Measurements from ENCODE around the gene DAPK3.
"Not testable (repeated sequence)": the region's sequence is repeated elsewhere in the genome, so short reads cannot be mapped to it uniquely, and the experiment has no call there.

The DAPK3 gene

DNA sequence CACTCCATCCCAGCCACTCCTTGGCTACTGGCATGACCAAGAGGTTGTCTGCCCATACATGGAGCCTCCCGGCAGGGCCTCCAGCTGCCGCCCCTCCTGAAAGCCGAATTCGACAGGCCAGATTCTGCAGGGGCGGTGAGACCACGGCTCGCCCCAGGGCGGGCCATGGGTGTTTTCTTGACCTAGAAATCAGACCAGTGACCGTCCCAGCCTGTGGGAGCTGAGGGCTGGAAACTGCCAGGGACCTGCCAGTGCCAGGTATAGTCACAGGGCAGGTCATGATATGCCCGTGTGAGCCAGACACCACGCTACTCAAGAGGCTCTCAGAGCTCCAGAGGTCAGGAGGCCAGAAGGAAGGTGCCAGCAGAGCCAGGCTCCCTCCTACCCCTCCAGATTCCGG lies 16.8 kb downstream of the DAPK3 start:
- no peak for DNase-seq (ENCODE audit: low spot score)

DNA sequence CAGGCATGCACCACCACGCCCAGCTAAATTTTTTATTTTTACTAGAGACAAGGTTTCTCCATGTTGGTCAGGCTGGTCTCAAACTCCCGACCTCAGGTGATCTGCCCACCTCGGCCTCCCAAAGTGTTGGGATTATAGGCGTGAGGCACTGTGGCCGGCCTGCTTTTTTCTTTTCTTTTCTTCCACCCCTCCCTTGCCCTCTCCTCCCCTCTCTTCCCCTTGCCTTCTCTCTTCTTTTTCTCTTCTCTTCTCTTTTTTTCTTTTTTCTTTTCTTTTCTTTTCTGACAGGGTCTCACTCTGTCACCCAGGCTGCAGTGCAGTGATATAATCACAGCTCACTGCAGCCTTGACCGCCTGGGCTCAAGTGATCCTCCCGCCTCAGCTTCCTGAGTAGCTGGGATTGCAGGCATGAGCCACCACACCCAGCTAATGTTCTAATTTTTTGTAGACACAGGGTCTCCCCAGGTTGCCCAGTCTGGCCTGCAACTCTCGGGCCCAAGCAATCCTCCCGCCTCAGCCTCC lies 18.1 kb downstream of the DAPK3 start:
- not testable (repeated sequence) for DNase-seq (ENCODE audit: low spot score)

DNA sequence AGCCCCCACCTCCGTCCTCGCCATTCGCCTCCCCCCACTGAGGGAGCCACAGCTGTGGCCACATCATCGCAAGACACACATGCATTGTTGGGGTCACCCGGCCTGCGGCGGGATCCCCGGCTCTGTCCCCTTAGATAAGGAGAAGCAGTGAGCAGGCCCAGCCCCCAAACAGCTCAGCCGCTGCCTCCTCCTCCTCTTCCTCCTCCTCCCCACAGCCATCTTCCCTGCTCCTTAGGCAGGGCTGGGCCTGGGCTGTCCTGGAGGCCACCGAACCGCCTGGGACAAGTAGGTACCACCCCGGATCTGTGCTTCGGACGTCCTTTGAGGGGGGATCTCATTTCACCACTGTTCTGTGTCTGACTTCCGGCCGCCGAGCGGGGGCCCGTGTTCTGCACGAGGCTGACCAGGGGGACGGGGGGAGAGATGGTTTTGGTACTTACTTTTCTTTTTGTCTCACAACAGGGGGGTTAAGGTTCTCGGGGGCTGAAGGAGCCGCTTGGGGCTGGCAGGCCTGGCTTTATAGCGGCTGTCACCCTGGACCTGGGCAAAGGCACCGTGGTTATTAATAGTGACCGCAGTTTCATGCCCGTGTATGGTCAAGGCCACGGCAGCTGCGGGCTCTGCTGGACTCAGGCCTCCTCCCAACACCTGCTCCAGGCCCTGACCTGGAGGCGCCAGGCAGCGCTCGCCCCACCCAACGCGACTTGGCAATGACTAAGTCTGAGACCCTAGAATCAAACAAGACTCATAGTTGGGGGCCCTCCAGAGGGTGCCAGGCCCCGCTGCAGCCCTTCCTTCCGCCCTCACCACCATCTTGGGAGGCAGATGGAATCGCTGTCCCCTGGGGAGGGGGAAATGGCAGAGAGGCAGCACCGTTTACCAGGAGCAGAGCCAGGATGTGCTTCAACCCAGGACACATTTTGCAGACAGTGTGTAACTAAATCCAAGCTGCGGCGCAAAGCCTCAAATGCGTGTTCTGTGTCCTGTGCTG lies 19.7 kb downstream of the DAPK3 start:
- no peak for DNase-seq (ENCODE audit: low spot score)

DNA sequence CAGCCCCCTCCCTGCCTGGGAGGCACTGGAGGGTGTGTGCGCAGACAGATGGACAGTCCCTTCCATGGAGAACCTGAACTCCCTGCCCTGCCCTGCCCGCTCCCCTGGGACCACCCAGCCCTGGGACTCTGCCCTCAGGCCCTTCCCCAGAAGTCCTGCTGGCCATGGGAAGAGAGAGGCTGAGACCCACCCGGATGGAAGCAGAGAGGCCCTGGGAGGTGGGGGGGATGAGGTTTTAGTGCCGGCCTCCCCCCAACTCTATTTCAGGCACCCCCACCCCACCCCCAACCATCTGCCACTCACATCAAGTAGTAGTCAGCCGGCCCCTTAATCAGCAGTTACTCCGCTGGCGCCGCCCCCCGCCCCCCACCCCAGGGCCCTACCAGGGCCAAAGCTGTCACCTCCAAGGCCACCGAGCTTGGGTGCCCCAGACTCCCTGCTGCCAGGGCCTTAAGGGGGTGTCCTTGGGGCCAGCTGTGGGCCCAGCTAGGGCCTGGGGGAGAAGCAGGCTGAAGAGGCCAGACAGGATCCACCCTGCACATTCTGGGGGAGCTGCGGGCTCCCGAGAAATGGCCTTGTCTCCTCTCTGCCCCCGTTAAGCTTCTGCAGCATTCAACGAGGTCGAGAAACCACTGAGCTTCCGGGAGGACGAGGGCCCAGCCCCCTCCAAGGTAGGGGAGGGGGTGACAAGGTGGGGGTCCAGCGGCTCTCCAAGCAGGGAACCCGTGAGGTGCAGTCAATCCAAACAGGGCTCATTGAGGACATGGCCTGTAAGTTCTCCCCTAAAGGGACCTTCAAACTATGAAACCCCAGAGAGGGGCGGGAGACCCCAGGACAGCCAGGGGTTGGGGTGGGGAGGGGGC lies 20.7 kb downstream of the DAPK3 start:
- no peak for DNase-seq (ENCODE audit: low spot score)

DNA sequence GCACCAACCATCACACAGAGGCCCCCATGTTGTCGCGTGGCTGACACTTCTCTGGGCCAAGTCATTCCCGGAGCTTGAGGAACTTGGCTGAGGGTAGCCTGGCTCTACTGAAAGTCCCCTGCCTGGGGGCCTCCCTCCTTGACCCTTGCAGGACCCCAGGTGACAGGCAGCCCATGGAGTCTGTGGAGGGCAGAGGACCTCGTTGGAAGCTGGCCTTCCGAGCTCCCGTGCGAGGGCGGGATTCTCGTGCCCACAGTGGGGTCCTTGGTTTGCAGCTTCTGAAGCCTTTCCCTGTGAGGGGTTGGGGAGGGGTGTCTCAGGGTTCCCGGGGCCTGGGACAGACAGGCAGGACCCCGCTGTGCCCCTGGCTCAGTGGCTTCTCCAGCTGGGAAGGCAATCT lies 21.6 kb downstream of the DAPK3 start:
- no peak for DNase-seq (ENCODE audit: low spot score)

DNA sequence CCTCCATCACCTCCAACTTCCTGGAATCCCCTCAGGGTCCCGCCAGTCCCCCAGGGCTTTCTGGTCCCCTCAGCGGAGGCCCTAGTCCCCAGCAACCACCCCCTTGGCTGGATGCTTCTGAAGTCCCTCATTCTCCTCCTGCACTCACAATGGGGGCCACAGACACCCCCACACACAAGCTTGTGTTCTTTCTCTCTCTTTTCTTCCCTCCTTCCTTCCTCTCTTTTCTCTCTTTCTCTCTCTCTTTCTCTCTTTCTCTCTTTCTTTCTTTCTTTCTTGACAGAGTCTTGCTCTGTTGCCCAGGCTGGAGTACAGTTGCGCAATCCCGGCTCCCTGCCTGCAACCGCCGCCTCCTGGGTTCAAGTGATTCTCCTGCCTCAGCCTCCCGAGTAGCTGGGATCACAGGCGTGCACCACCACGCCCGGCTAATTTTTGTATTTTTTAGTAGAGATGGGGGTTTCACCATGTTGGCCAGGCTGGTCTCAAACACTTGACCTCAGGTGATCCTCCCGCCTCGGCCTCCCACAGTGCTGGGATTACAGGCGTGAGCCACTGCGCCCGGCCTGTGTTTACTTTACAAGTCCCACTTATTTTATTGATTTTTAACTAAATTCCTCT lies 23.5 kb downstream of the DAPK3 start:
- not testable (repeated sequence) for DNase-seq (ENCODE audit: low spot score)

DNA sequence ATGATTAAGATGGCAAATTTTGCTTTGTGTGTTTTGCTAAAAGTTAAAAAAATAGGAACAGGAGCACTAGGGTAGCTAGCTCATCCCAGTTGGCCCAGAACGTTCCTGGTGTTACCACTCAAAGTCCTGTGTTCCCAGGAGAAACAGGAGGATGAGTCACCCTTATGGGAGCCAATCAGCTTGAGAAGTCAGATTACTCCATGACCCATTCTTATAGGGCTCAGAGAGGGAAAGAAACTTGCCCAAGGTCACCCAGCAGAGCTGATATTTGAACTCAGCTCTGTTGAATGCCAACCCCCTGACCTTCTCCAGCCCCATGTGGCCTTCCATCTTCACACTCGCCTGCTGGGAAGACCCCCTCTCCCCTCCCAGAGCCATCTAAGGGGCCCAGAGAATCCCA lies 25.1 kb downstream of the DAPK3 start:
- DNase-seq (ENCODE audit: low spot score) = peak; percentile 45

DNA sequence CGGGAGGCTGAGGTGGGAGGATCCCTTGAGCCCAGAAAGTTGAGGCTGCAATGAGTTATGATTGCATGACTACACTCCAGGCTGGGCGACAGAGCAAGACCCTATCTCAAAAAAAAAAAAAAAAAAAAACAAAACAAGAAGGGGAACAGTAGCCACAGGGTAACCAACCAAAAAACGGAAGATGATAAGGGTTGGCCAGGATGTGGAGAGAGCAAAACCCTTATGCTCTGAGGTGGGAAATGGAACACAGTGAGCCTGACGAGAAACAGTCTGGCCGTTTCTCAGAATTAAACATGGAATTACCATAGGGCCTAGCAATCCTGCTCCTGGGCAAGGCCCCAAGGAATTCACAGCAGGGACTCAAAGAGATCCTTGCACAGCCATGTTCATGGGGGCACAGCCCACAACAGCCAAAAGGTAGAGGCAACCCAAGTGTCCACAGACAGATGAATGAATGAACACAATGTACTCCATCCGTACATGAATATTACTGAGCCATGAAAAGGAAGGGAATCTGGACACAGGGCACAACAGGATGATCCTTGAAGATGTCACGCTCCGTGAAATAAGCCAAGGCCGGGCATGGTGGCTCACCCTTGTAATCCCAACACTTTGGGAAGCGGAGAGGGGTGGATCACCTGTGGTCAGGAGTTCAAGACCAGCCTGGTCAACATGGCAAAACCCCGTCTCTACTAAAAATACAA lies 26.7 kb downstream of the DAPK3 start:
- no peak for DNase-seq (ENCODE audit: low spot score)

DNA sequence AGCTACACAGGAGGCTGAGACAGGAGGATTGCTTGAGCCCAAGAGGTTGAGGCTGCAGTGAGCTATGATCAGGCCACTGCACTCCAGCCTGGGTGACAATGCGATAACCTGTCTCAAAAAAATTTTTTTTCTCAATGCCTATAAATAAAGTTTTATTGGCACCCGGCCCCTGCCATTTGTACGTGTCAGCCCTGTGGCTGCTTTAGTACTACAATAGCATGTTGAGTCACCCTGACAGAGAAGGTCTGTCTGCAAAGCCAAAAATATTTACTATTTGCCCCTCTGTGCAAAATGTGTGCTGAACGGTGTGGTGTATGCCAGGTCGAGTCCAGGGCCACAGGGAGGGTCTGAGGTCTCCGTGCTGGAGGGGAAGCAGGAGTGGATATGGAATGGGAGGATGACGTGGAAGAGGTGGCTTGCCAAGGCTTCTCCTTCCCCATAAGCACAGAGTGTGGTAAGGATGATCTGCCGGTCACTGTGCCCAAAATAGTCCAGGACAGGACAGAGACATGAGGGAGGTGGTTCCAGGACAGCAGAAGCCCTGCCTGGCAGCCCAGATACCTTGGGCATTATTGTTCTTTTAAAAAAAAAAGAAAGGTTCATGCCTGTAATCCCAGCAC lies 28.0 kb downstream of the DAPK3 start:
- DNase-seq (ENCODE audit: low spot score) = peak; percentile 66

DNA sequence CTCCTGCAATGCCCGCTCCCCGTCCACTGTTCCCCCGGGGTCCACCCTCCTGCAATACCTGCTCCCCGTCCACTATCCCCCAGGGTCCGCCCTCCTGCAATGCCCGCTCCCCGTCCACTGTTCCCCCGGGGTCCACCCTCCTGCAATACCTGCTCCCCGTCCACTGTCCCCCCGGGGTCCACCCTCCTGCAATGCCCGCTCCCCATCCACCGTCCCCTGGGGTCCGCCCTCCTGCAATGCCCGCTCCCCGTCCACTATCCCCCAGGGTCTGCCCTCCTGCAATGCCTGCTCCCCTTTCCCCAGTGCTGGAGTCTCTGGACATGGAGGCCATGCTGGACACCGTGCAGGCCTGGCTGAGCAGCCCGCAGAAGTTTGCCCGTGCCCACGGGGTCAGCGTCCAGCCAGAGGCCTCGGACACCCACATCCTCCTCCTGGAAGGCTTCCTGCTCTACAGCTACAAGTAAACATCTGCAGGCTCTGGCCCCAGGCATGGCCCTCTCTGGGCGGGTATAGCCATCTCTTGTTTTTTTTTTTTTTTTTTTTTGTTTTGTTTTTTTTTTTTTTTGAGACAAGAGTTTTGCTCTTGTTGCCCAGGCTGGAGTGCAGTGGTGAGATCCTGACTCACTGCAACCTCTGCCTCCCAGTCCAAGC lies 32.5 kb downstream of the DAPK3 start:
- not testable (repeated sequence) for DNase-seq (ENCODE audit: low spot score)

DNA sequence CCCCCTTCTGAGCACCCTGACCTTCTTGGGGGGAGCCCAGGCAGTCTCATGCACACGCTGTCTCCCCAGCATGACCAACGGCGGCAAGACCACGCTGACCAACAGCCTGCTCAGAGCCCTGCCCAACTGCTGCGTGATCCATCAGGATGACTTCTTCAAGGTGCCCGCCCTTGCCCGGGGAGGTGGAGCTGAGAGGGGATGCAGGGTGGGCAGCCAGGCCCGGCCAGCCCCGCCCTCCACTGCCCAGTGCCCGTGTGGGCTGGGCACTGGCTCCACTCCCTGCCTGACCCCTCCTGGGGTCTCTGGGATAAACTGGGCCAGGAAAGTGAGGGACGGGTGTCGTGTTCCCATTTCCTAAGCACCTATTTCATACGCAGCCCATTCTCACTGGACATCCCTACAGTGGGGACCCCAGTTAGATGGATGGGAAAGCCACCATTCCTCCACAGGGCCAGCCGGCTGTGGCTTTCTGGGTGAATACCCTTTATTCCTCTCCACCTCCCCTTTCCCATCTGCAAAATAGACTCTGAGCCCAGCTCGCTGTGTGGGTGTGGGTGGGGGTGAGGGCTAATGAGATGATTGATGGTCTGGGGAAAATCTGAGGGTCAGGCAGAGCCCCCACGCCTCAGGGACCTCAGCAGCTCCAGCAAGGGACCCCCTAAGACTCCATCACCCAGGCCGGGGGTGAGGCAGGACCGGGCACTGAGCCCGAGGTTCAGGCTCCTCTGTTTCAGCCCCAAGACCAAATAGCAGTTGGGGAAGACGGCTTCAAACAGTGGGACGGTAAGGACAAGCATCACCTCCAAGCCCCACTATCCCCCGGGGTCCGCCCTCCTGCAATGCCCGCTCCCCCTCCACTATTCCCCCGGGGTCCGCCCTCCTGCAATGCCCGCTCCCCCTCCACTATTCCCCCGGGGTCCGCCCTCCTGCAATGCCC lies 34.1 kb downstream of the DAPK3 start:
- DNase-seq (ENCODE audit: low spot score) = no peak

DNA sequence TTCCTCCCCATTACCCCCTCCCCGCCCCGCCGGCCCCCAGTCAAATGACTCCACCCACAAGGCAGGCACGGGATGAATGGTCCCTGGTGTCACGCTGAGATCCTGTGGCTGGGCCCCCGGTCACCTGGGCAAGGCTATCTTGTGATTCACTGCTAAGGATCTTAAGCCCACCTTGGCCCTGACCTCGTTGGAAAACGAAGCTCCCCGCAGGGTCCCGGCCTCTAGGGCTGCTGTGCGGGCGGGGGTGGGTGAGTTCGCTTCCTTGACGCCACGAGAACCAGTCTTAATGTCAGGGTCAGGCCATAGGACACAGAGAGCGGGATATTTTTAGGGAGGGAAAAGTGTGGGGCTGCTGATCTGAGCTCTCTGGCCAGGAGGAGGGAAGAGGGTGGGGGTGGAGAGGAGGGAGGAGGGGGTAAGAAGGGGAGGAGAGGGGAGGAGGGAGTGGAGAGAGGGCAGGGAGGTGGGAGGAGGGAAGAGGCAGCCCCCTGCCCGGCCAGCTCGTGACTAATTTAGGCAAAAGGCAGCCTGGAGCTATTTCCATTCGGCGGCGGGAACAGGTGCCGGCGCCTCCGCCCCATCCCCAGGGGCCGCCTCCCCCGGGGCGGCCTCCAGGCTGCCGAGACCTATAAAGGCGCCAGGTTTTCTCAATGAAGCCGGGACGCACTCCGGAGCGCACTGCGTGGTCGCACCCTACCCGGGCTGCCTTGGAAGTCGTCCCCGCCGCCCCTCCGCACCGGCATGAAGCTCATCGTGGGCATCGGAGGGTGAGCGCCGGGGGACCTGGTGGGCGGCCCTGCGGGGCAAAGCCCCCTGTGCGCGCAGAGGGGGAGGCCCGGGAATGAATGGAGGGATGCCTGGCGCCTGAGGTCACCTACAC lies 37.7 kb downstream of the DAPK3 start, which contains the start of gene NMRK2:
Gene NMRK2 (plus strand): TSS at position 139 of the 880 bp plus-strand sequence. CDS start 603 bp downstream, at position 742.
- DNase-seq (ENCODE audit: low spot score) = no peak

DNA sequence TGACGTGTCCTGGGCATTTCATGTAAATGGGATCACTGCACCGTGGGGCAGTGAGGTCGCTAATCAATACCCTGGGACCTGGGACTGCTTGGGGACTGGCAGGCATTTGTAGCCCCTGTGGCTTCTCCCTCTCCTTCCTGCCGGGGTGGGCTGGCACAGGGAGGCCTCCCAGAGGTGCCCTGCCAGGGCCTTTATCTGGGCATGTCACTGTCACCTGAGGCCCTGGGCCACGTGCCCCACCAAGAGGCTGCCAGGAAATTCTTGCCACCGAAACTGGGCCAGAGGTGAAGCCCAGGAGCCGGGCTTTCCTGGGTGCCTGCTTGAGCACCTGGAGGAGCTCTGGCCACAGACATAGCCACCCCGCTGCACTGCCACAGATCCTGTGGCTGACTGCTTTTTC lies 39.9 kb downstream of the DAPK3 start:
- DNase-seq (ENCODE audit: low spot score) = no peak

DNA sequence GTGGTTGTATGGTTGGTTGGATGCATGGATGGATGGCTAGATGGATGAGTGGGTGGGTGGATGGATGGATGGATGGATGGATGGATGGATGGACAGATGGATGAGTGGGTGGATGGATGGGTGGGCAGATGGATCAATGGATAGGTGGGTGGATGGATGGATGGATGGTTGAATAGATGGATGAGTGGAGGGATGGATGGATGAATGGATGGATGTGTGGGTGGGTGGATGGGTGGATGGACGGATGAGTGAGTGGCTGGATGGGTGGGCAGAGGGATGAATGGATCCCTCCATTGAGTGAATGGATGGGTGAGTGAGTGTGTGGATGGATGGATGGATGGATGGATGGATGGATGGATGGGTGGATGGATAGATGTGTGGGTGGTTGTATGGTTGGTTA lies 47.0 kb downstream of the DAPK3 start:
- DNase-seq (ENCODE audit: low spot score) = no peak

DNA sequence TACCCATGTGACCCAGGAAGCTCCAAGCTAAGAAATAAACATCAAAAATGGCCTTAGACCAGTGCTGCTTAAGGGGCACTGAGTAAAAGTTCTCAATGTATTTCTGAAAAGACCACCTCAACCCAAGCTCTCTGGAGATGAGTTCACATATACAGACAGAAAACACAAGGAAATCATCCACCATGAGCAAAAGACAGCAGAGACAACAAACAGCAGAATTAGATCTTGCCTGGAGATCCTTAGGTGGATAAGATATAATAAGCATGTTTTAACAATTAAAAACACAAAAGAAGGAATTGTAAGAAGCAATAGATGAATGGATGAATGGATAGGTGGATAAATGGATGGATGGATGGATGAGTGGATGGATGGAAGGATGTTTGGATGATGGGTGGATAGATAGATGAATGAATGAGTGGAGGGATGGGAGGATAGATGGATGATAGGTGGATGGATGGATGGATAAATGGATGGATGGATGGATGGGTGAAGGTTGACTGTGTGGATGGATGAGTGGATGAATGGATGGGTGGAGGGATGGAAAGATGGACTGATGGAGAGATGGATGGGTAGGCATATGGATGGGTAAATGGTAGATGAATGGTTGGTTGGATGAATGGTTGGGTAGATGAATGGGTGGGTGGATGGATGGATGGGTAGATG lies 47.7 kb downstream of the DAPK3 start:
- no peak for DNase-seq (ENCODE audit: low spot score)

DNA sequence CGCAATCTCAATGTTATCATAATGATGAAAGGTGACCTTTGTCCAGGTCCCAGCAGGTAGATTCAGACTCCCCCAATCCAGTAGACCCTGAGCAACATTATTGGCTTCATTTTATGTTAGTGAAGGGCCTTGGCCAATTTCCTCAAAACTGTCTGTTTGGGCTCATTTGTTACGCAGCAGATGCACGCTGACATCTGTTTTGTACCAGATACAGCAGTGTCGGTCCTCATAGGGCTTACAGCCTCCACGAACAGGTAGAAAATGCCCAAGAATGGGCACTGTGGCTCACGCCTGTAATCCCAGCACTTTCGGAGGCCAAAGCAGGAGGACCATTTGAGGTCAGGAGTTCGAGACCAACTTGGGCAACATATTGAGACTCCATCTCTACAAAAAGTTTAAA lies 51.1 kb downstream of the DAPK3 start:
- DNase-seq (ENCODE audit: low spot score) = no peak

DNA sequence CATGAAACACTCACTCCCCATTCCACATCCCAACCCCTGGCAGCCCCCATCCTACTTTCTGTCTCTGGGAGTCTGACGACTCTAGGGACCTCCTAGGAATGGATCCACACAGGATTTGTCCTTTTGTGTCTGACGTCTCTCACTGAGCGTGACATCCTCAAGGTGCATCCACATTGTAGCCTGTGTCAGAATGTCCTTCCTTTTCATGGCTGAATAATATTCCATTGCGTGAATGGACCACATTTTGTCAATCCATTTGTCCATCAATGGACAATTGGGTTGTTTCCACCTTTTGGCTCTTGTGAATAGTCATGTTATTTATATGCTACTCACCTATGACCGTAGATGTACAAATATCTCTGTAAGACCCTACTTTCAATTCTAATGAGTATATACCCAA lies 54.9 kb downstream of the DAPK3 start:
- no peak for DNase-seq (ENCODE audit: low spot score)

DNA sequence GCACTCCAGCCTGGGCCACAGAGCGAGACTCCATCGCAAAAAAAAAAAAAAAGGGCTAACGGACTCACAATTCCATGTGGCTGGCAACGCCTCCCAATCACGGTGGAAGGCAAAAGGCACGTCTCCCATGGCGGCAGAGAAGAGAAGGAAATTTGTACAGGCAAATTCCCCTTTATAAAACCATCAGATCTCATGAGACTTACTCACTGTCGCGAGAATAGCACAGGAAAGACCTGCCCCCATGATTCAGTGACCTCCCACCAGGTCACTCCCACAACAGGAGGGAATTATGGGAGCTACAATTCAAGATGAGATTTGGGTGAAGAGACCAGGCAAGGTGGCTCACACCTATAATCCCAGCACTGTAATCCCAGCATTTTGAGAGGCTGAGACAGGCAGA lies 56.7 kb downstream of the DAPK3 start:
- no peak for DNase-seq (ENCODE audit: low spot score)

Data from RKO (cell line).